Hepatocyte (in vitro differentiated cells): ENCODE data around the gene NANOS3.

Experiments used
- EZH2phosphoT487 ChIP-seq: fragments of 200-600 bp; sonication (generic); IDR thresholded peaks from one replicate; pipeline ENCODE4 v1.6.1; 2018; ENCODE audit warnings: antibody characterized with exemption, mild to moderate bottlenecking, low read depth, moderate library complexity; ENCODE audit not compliant: unreplicated experiment, severe bottlenecking
- TF ChIP-seq, protein P1 (sequence below): fragments of 200-600 bp; sonication (generic); IDR thresholded peaks from 2 replicates; pipeline ENCODE4 v1.5.1; 2016; ENCODE audit warnings: antibody characterized with exemption, mild to moderate bottlenecking; ENCODE audit not compliant: poor library complexity

DNA sequence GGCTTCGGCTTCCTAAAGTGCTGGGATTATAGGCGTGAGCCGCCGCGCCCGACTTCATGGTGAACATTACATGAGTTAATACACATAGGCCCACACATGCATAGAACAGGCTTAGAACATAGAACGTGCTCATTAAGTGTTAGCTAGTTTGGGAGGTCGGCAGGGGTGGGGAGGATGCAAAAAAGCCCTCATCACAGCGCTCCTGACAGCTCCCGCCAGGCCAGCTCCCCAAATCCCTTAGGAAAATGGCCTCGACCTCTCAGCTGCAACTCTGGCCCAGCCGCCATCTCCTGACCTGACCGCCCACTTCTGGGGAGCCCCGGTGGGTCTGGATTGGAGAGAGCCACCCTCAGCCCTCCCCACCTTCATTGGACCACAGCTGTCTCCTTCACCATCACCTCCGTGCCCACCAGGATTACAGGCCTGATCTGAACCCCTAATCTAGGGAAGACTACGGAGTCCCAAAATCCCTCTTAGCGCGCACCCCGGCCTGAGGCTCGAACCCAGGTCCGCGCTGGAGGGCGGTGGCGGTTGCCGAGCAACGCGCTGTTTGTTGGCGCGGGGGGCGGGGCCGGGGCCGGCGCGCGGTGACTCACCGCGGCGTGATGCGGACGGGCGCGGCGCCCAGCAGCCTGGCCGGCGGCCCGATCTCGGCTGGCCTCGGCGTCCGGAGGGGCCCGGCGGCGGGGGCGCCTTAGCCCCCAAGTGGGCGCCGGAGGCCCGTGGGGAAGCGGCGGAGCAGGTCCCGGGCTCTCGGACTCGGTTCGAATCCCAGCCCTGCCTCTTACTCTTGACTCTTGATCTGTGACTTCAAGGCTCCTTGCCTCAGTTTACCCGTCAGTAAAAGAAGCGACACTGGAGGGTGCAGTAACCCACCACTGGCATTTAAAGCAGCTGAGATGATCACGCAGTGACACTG lies 26.7 kb upstream of the NANOS3 start:
- TF ChIP-seq, protein P1, sequence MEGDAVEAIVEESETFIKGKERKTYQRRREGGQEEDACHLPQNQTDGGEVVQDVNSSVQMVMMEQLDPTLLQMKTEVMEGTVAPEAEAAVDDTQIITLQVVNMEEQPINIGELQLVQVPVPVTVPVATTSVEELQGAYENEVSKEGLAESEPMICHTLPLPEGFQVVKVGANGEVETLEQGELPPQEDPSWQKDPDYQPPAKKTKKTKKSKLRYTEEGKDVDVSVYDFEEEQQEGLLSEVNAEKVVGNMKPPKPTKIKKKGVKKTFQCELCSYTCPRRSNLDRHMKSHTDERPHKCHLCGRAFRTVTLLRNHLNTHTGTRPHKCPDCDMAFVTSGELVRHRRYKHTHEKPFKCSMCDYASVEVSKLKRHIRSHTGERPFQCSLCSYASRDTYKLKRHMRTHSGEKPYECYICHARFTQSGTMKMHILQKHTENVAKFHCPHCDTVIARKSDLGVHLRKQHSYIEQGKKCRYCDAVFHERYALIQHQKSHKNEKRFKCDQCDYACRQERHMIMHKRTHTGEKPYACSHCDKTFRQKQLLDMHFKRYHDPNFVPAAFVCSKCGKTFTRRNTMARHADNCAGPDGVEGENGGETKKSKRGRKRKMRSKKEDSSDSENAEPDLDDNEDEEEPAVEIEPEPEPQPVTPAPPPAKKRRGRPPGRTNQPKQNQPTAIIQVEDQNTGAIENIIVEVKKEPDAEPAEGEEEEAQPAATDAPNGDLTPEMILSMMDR: no peak
- TF ChIP-seq EZH2phosphoT487: no peak
